Stomach (tissue), 4 donors: ENCODE results near the gene ADIRF.

ENCODE experiments used
- CTCF ChIP-seq, 7 experiments: fragments of 450-650 bp in 4 of 7; fragments of 200-600 bp in 3 of 7; sonication (generic) in 3 of 7; IDR thresholded peaks; one replicate each; pipeline ENCODE4 v1.5.1; 2016 to 2019; ENCODE audit warnings: antibody characterized with exemption in 7 of 7, control low read depth in 2 of 7, mild to moderate bottlenecking in 1 of 7
- EP300 ChIP-seq: sonication (generic); formaldehyde crosslinking; IDR thresholded peaks from one replicate; pipeline ENCODE4 v1.6.1; 2017; ENCODE audit warnings: antibody characterized with exemption
- POLR2A ChIP-seq, 4 donors: fragments of 450-650 bp; IDR thresholded peaks; one replicate each; pipeline ENCODE4 v1.6.1; 2016; ENCODE audit warnings: antibody characterized with exemption in 4 of 4, control low read depth in 2 of 4, mild to moderate bottlenecking in 1 of 4, moderate library complexity in 1 of 4
- POLR2AphosphoS5 ChIP-seq, 3 donors: sonication (generic); formaldehyde crosslinking; IDR thresholded peaks; one replicate each; pipeline ENCODE4 v1.6.1; 2016; ENCODE audit warnings: antibody characterized with exemption in 3 of 3

- TF ChIP-seq EP300 (no peak), CTCF (IDR thresholded peaks at IDR 0.05) (no peak), POLR2A (IDR thresholded peaks at IDR 0.05) (no peak), POLR2AphosphoS5 (IDR thresholded peaks at IDR 0.05) (no peak)
Measured at GRCh38 chr10:86940677-86941076, 27.6 kb upstream of the ADIRF start.
